ENCODE results near the gene CAMK1D. TPM values are rescaled to one million over a fixed set of nuclear protein-coding genes. Genes with fewer than 3 reads are reported as not detected.

CAMK1D gene
- total and polyA plus RNA-seq, 2 donors (not counting 3 experiments of a cell fraction or from before 2014, with no cell fraction given), result 0.37 to 4.2 TPM

- H3K9me3 ChIP-seq (replicated peaks; ENCODE audit: control insufficient read depth, insufficient read depth, low read length), result no peaks in the 10 kb centered on the region
- no TSS peak for BruUV-seq (replicated peaks)
- H3K4me3 ChIP-seq (replicated peaks in 1 of 3; ENCODE audit: insufficient read depth in 1 of 3, low read depth in 1 of 3, low read length in 3 of 3), result no peak overlapping the region
- CTCF ChIA-PET, result interaction anchor here (1.0 kb wide), 1 partner anchor 39 kb away, joined by 4 read pairs; no protein-coding TSS in a partner anchor
- peaks cover 12% of the 10 kb centered on the region for H3K4me1 ChIP-seq (ENCODE audit: control insufficient read depth, extremely low read depth, insufficient read depth, low read length)
- H3K36me3 ChIP-seq (ENCODE audit: control insufficient read depth in 2 of 2, extremely low read depth in 1 of 2, insufficient read depth in 2 of 2, low read length in 2 of 2), result no peaks in the 10 kb centered on the region
- TF ChIP-seq JUN (IDR thresholded peaks at IDR 0.05; ENCODE audit: borderline replicate concordance, insufficient read depth, insufficient read length, low read depth), result no peak
- TF ChIP-seq, protein P1, sequence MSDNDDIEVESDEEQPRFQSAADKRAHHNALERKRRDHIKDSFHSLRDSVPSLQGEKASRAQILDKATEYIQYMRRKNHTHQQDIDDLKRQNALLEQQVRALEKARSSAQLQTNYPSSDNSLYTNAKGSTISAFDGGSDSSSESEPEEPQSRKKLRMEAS (IDR thresholded peaks at IDR 0.05; ENCODE audit: insufficient read depth, insufficient read length), result no peak
- TF ChIP-seq FOS (IDR thresholded peaks at IDR 0.05; ENCODE audit: borderline replicate concordance, insufficient read depth, low read length), result no peak
- TF ChIP-seq MYC (IDR thresholded peaks at IDR 0.05; ENCODE audit: low read depth, low read length), result no peak
- no peak for TF ChIP-seq GATA2 (IDR thresholded peaks at IDR 0.05; ENCODE audit: insufficient read depth, insufficient read length, low read depth, low read length)
- TF ChIP-seq CTCF (IDR thresholded peaks at IDR 0.05; ENCODE audit: extremely low read depth in 1 of 2, insufficient read depth in 1 of 2, low read depth in 1 of 2, low read length in 2 of 2), result no peak
- no peak for TF ChIP-seq POLR2AphosphoS5 (IDR thresholded peaks at IDR 0.05; ENCODE audit: insufficient read depth, low read depth, low read length)
- no peak for TF ChIP-seq POLR2A (IDR thresholded peaks at IDR 0.05; ENCODE audit: low read depth, low read length)
- TF ChIP-seq EZH2 (IDR thresholded peaks at IDR 0.05; ENCODE audit: borderline replicate concordance, low read depth, low read length, severe bottlenecking), result no peak
- POLR2A ChIA-PET, result no interaction called here
- no peak overlapping the region for H3K4me2 ChIP-seq (ENCODE audit: insufficient read depth, low read length)
- no peak overlapping the region for H3K27ac ChIP-seq (ENCODE audit: insufficient read depth, low read depth, low read length)
- DNase-seq (ENCODE audit: low read depth, low spot score) (no peak), FAIRE-seq (no peak)
- no peaks in the 10 kb centered on the region for H4K20me1 ChIP-seq (replicated peaks; ENCODE audit: control insufficient read depth, extremely low read depth, insufficient read depth, low read length)
- H3K27me3 ChIP-seq (ENCODE audit: control insufficient read depth in 2 of 2, insufficient read depth in 2 of 2, low read length in 2 of 2), result no peaks in the 10 kb centered on the region
- no peaks in the 10 kb centered on the region for H3K9me1 ChIP-seq (replicated peaks; ENCODE audit: control insufficient read depth, extremely low read depth, insufficient read depth, low read length)
- no peaks in the 10 kb centered on the region for H3K79me2 ChIP-seq (ENCODE audit: control insufficient read depth, insufficient read depth, low read length)
- H3K9ac ChIP-seq (replicated peaks; ENCODE audit: extremely low read depth, insufficient read depth, low read length), result no peak overlapping the region
- no peak overlapping the region for H2AFZ ChIP-seq (ENCODE audit: low read depth, low read length)
- intact Hi-C loops (cut with micrococcal nuclease) (no loop called here), dilution Hi-C loops (cut with MboI; ENCODE audit: extremely low pct_ligation_motif_present, low sequenced_read_pairs) (no loop called here)
Measured at GRCh38 chr10:12617191-12618175, 268.1 kb downstream of the CAMK1D start.

All from endothelial cell of umbilical vein (primary cell).